Pancreas (tissue), 10 donors: ENCODE data around the gene PLIN1. TPM values are rescaled to one million over a fixed set of nuclear protein-coding genes. Genes with fewer than 3 reads are reported as not detected.

ENCODE experiments used
- ATAC-seq, 4 donors: fragments of 200-7000 bp; cut with Tn5 transposase; one replicate each; pipeline versions ENCODE4 v1.8.0 to v1.9.1; 2020; ENCODE audit warnings: mild to moderate bottlenecking in 4 of 4, moderate library complexity in 4 of 4
- DNase-seq, 6 donors: peaks; one replicate each; pipeline ENCODE4 v3.0.0-alpha.2; 2020
- FAIRE-seq: peaks from 2 replicates; lab custom pipeline; 2012; peaks lifted over from hg19 to GRCh38; lab: Jason Lieb, UNC
- H3K27ac ChIP-seq, 4 donors: fragments of 200-600 bp; sonication (generic); 1 replicate in 3 of 4; 2 replicates in 1 of 4; pipeline versions ENCODE4 v1.5.0 to v1.8.0; 2020
- H3K27me3 ChIP-seq, 4 donors: fragments of 200-600 bp; one replicate each; pipeline ENCODE4 v1.8.0; 2021
- H3K36me3 ChIP-seq, 3 donors: fragments of 200-600 bp; sonication (generic) in 1 of 3; one replicate each; pipeline versions ENCODE4 v1.5.0 to v1.8.0; 2020 to 2021
- H3K4me1 ChIP-seq, 3 donors: fragments of 200-600 bp; one replicate each; pipeline ENCODE4 v1.8.0; 2021
- H3K4me3 ChIP-seq, 4 donors: fragments of 200-600 bp; sonication (generic) in 2 of 4; one replicate each; pipeline versions ENCODE4 v1.5.0 to v1.8.0; 2020 to 2021
- H3K9me3 ChIP-seq, 4 donors: fragments of 200-600 bp; one replicate each; pipeline ENCODE4 v1.8.0; 2021
- CTCF ChIP-seq, 4 donors: fragments of 200-600 bp; sonication (generic) in 3 of 4; IDR thresholded peaks; one replicate each; pipeline versions ENCODE4 v1.5.0 to v1.8.0; 2021; ENCODE audit warnings: antibody characterized with exemption in 4 of 4
- WGBS, 2 donors: extraction: QIAGEN DNeasy Blood & Tissue Kit; methylation state at CpG; one replicate each; pipeline ENCODE4 v1.1.7; 2013; 5-methylcytosine and 5-hydroxymethylcytosine counted together
- intact Hi-C, 3 donors: fragments of 100-400 bp; cut with DNase I; formaldehyde crosslinking; loops; one replicate each; pipeline versions ENCODE4 v1.11.1 to v1.14.2; 2022
- polyA plus RNA-seq, 2 donors: library from polyadenylated mRNA; stranded (reverse); fragments of 200-250 nt; gene quantifications; one replicate each; pipeline ENCODE4 v1.2.3, GENCODE V29; 2013
- total RNA-seq, 6 donors: library from RNA; stranded (reverse); fragmentation: NEBNext Ultra II Directional in 4 of 6; extraction: Animal tissue kit (Norgen Biotek cat#: 25700) in 4 of 6; gene quantifications; one replicate each; pipeline versions ENCODE4 v1.2.1 to v1.2.4, GENCODE V29; 2021 to 2023
- donor health status: healthy with polysubstance abuse.
- donor health status: DM: no; HTN: no; CAD: no; lungs with moderate emphysema.
- donor health status: DM: no; HTN: no; CAD: no.
- donor health status: control.
- donor health status: control.
- donor health status: Bipolar disorder and iron deficiency.
- donor health status: DM: yes; HTN: yes; CAD: no.
- donor health status: DM: no; HTN: no; CAD: no.
- donor health status: DM: no; HTN: no; CAD: no.
- donor health status: DM: yes; HTN: yes; CAD: no.

Gene PLIN1
- 10 to 100 TPM in 1 of 6 donors, 1 to 10 TPM in 2, under 1 TPM in 3; 0.47 to 21.2 (median 1.6) TPM for total RNA-seq
- 10 to 100 TPM in 1 of 2 donors, 1 to 10 TPM in 1; 4.1 to 19.0 TPM for polyA plus RNA-seq

- Histone ChIP-seq H3K4me1 (peaks cover 27 to 33% (median 30%) of the 10 kb centered on the region in 3 donors), H3K36me3 (no peaks in the 10 kb centered on the region), H3K27ac (peak within 1 kb of the TSS; percentile 44 to 91 (median 77)), H3K9me3 (no peaks in the 10 kb centered on the region), H3K27me3 (no peaks in the 10 kb centered on the region), H3K4me3 (no peak within 1 kb of the TSS)
- intact Hi-C loops = no loop called here
- no peak for ATAC-seq
- no peak for DNase-seq
- no peak for TF ChIP-seq CTCF (IDR thresholded peaks at IDR 0.05)
- no peak for FAIRE-seq
- WGBS, 2 donors = 98 to 100% methylated on average over 2 of the region's 2 CpGs
Observed at GRCh38 chr15:89679212-89679611, at the start of gene PLIN1. Gene PLIN1, minus strand, starts transcription at chr15:89679367. Its CDS starts 1,878 bp downstream, at chr15:89677489.

- Histone ChIP-seq H3K4me1 (no peaks in the 10 kb centered on the region), H3K27me3 (no peaks in the 10 kb centered on the region), H3K9me3 (no peaks in the 10 kb centered on the region), H3K27ac (no peak overlapping the region), H3K4me3 (no peak overlapping the region), H3K36me3 (no peaks in the 10 kb centered on the region)
- DNase-seq = no peak
- WGBS, 2 donors = 65 to 66% methylated on average over 2 of the region's 2 CpGs
- no peak for FAIRE-seq
- ATAC-seq = peak in 1 of 4 donors; percentile 25
- no peak for TF ChIP-seq CTCF (IDR thresholded peaks at IDR 0.05)
- intact Hi-C loops = no loop called here
Observed at GRCh38 chr15:89728254-89728653, 49.1 kb upstream of the PLIN1 start.

- FAIRE-seq = no peak
- no peak for DNase-seq
- 96 to 97% methylated on average over 1 of the region's 1 CpG for WGBS, 2 donors
- intact Hi-C loops = no loop called here
- TF ChIP-seq CTCF (IDR thresholded peaks at IDR 0.05) = no peak
- no peak for ATAC-seq
- no peaks in the 10 kb centered on the region for H3K9me3 ChIP-seq
- H3K4me3 ChIP-seq = no peak overlapping the region
- H3K36me3 ChIP-seq = no peaks in the 10 kb centered on the region
- H3K27ac ChIP-seq = no peak overlapping the region
- no peaks in the 10 kb centered on the region for H3K4me1 ChIP-seq
- H3K27me3 ChIP-seq = no peaks in the 10 kb centered on the region
Observed at GRCh38 chr15:89725064-89725463, 45.9 kb upstream of the PLIN1 start.

- no peak for TF ChIP-seq CTCF (IDR thresholded peaks at IDR 0.05)
- intact Hi-C loops = no loop called here
- FAIRE-seq (no peak), DNase-seq (no peak), ATAC-seq (no peak)
- Histone ChIP-seq H3K27ac (no peak overlapping the region), H3K4me3 (no peak overlapping the region), H3K4me1 (no peaks in the 10 kb centered on the region), H3K36me3 (no peaks in the 10 kb centered on the region), H3K27me3 (no peaks in the 10 kb centered on the region), H3K9me3 (no peaks in the 10 kb centered on the region)
- WGBS, 2 donors = 99 to 100% methylated on average over 1 of the region's 1 CpG
Observed at GRCh38 chr15:89724621-89725020, 45.5 kb upstream of the PLIN1 start.

GRCh38 chr15:89723031-89723430 lies 43.9 kb upstream of the PLIN1 start:
- H3K36me3 ChIP-seq = no peaks in the 10 kb centered on the region
- WGBS, 2 donors = 60 to 97% methylated on average over 3 of the region's 3 CpGs
- H3K9me3 ChIP-seq = no peaks in the 10 kb centered on the region
- no peak overlapping the region for H3K27ac ChIP-seq
- no peak for DNase-seq
- intact Hi-C loops = no loop called here
- no peak for ATAC-seq
- FAIRE-seq = no peak
- no peaks in the 10 kb centered on the region for H3K4me1 ChIP-seq
- H3K4me3 ChIP-seq = no peak overlapping the region
- TF ChIP-seq CTCF (IDR thresholded peaks at IDR 0.05) = no peak
- no peaks in the 10 kb centered on the region for H3K27me3 ChIP-seq
